Lung (tissue), 12 donors: ENCODE results near the gene OVCH1. TPM values are rescaled to one million over a fixed set of nuclear protein-coding genes. Genes with fewer than 3 reads are reported as not detected.

Source experiments
- ATAC-seq: fragments of 200-7000 bp; cut with Tn5 transposase; one replicate; pipeline ENCODE4 v1.9.1; 2020; ENCODE audit warnings: moderate number of reproducible peaks; ENCODE audit not compliant: insufficient read depth, low FRiP score
- DNase-seq, 3 donors: peaks; one replicate each; pipeline ENCODE4 v3.0.0-alpha.2; 2013 to 2017
- H3K27ac ChIP-seq, 2 donors: one replicate each; pipeline ENCODE4 v1.5.1; 2013; ENCODE audit warnings: mild to moderate bottlenecking in 2 of 2, moderate library complexity in 2 of 2, control low read depth in 1 of 2, inconsistent platforms in 1 of 2, low read depth in 1 of 2, low read length in 1 of 2
- H3K27me3 ChIP-seq, 3 donors: one replicate each; pipeline ENCODE4 v1.5.1; 2013; ENCODE audit warnings: low read length in 2 of 3; ENCODE audit not compliant: control insufficient read depth in 3 of 3, insufficient read depth in 3 of 3
- H3K36me3 ChIP-seq, 4 donors: one replicate each; pipeline ENCODE4 v1.5.1; 2013; ENCODE audit warnings: low read length in 4 of 4, mild to moderate bottlenecking in 1 of 4, moderate library complexity in 1 of 4; ENCODE audit not compliant: control insufficient read depth in 4 of 4, insufficient read depth in 4 of 4
- H3K4me1 ChIP-seq, 5 donors: one replicate each; pipeline ENCODE4 v1.5.1; 2013; ENCODE audit warnings: low read length in 5 of 5, mild to moderate bottlenecking in 2 of 5, moderate library complexity in 1 of 5; ENCODE audit not compliant: control insufficient read depth in 5 of 5, insufficient read depth in 5 of 5
- H3K4me3 ChIP-seq: one replicate; pipeline ENCODE4 v1.5.1; 2013; ENCODE audit warnings: mild to moderate bottlenecking, control low read depth, moderate library complexity
- H3K9ac ChIP-seq, 2 donors: one replicate each; pipeline ENCODE4 v1.5.1; 2013; ENCODE audit warnings: low read length in 2 of 2, control low read depth in 1 of 2; ENCODE audit not compliant: insufficient read depth in 1 of 2
- H3K9me3 ChIP-seq, 4 donors: one replicate each; pipeline ENCODE4 v1.5.1; 2013; ENCODE audit warnings: low read length in 3 of 4, mild to moderate bottlenecking in 1 of 4, moderate library complexity in 1 of 4; ENCODE audit not compliant: control insufficient read depth in 4 of 4, insufficient read depth in 3 of 4
- CTCF ChIP-seq: IDR thresholded peaks from 2 replicates; pipeline ENCODE4 v1.5.1; 2012; ENCODE audit warnings: mild to moderate bottlenecking; ENCODE audit errors: control extremely low read depth, extremely low read depth
- WGBS, 2 donors: extraction: QIAGEN DNeasy Blood & Tissue Kit; methylation state at CpG; one replicate each; pipeline ENCODE4 v1.1.7; 2013; 5-methylcytosine and 5-hydroxymethylcytosine counted together
- polyA plus RNA-seq, 2 donors: library from polyadenylated mRNA; stranded (reverse); fragments of 200-250 nt; gene quantifications; one replicate each; pipeline ENCODE4 v1.2.1, GENCODE V29; 2013
- total RNA-seq, 2 donors: library from RNA; depleted of rRNA in 1 of 2; stranded (reverse); fragments of >200 nt in 1 of 2; gene quantifications; one replicate each; pipeline ENCODE4 v1.2.1, GENCODE V29; 2014 to 2021
- donor health status: control.
- donor health status: control.
- donor health status: Bipolar disorder and iron deficiency.
- donor health status: healthy.
- donor health status: DM: yes; HTN: yes; CAD: no.

Gene OVCH1
- total and polyA plus RNA-seq, 4 donors, result 0.17 to 1.6 (median 0.69) TPM; not detected in 1

- Histone ChIP-seq H3K9me3 (no peaks in the 10 kb centered on the region), H3K9ac (no peak overlapping the region), H3K36me3 (no peaks in the 10 kb centered on the region), H3K4me3 (no peak overlapping the region), H3K27me3 (peaks cover 0 to 5% (median 2%) of the 10 kb centered on the region in 3 donors), H3K4me1 (peaks cover 0 to 20% (median 5%) of the 10 kb centered on the region in 5 donors), H3K27ac (no peak overlapping the region)
- TF ChIP-seq CTCF, result no peak
- ATAC-seq, result no peak
- 77 to 80% methylated on average over 6 of the region's 6 CpGs for WGBS, 2 donors
- DNase-seq, result no peak
These were observed 47.1 kb upstream of the OVCH1 start for GRCh38 chr12:29544428-29545101.

DNA sequence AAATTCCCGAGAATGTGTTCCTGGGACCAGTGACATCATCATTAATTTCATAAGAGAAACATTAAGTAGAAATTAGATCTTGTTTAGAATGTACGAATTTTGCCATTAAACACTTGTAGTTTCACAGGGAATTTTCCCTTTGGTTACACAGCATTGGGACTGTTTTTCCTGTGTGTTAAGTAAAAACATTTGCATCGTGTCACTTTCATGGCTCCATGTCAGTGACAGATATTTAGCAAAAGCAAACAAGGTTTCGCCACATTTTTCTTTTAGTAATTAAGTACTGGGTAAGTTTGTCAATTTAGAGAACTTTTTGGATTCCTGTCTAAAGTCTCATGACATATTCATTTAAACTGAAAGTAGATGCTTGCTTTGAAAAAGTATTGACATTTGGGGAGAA is 45.5 kb upstream of the OVCH1 start:
- DNase-seq (peak in 2 of 3 donors; percentile 60 to 75), ATAC-seq (no peak)
- no peak for TF ChIP-seq CTCF
- Histone ChIP-seq H3K9ac (no peak overlapping the region), H3K36me3 (no peaks in the 10 kb centered on the region), H3K9me3 (no peaks in the 10 kb centered on the region), H3K27ac (no peak overlapping the region), H3K4me3 (no peak overlapping the region), H3K27me3 (peaks cover 0 to 2% (median 0%) of the 10 kb centered on the region in 3 donors), H3K4me1 (peaks cover 0 to 20% (median 5%) of the 10 kb centered on the region in 5 donors)
- WGBS, 2 donors, result 62 to 72% methylated on average over 4 of the region's 4 CpGs

- WGBS, 2 donors, result 82 to 83% methylated on average over 2 of the region's 2 CpGs
- Histone ChIP-seq H3K27ac (no peak overlapping the region), H3K4me1 (peaks cover 0 to 6% (median under 1%) of the 10 kb centered on the region in 5 donors), H3K9ac (no peak overlapping the region), H3K27me3 (no peaks in the 10 kb centered on the region), H3K9me3 (no peaks in the 10 kb centered on the region), H3K4me3 (no peak overlapping the region), H3K36me3 (peaks cover 0 to 4% (median 0%) of the 10 kb centered on the region in 4 donors)
- TF ChIP-seq CTCF, result no peak
- no peak for ATAC-seq
- DNase-seq, result no peak
These were observed 39.8 kb upstream of the OVCH1 start for GRCh38 chr12:29537298-29537697.
